HCT116 (cell line): ENCODE data around the gene SLC12A3. TPM values are rescaled to one million over a fixed set of nuclear protein-coding genes. Genes with fewer than 3 reads are reported as not detected.
A peak's percentile ranks its signal among the peaks of the same experiment; 100 is the strongest.

ENCODE experiments used
- ATAC-seq: fragments of 200-7000 bp; cut with Tn5 transposase; 2 replicates; pipeline ENCODE4 v1.9.1; 2020; ENCODE audit warnings: mild to moderate bottlenecking, moderate library complexity
- BruUV-seq: library from RNA; stranded (reverse); fragments of 400-500 nt; replicated peaks from 2 replicates; lab custom pipeline; 2021; lab: Mats Ljungman, UMichigan
- CTCF ChIA-PET: fragments of 300-600 bp; sonication (Branson Sonifier 250); formaldehyde crosslinking; loops from one replicate; lab custom pipeline; 2021; ENCODE audit warnings: antibody characterized with exemption; lab: Charles Lee
- POLR2A ChIA-PET: fragments of 300-600, 350-600 bp; sonication (Branson Sonifier 250); formaldehyde crosslinking; loops from one replicate; lab custom pipeline; 2021; ENCODE audit warnings: antibody characterized with exemption; lab: Charles Lee
- RAD21 ChIA-PET, 2 experiments: fragments of 300-600 bp; sonication (Branson Sonifier 250); formaldehyde crosslinking; loops; one replicate each; lab custom pipeline; 2023; ENCODE audit warnings: low total read pairs in 2 of 2; ENCODE audit not compliant: uncharacterized antibody in 2 of 2, unreplicated experiment in 2 of 2, low non-redundant PET in 1 of 2; lab: Charles Lee
- DNase-seq: peaks from one replicate; pipeline ENCODE4 v3.0.0-alpha.2; 2010; ENCODE audit warnings: low read depth, low spot score
- H2AFZ ChIP-seq: fragments of 200-600 bp; shearing (Covaris generic), sonication (generic); 2 replicates; pipeline ENCODE4 v1.6.1; 2017; ENCODE audit warnings: low read depth, mixed run types, mixed read lengths, antibody characterized with exemption, low read length; ENCODE audit not compliant: poor library complexity, severe bottlenecking
- H3K27ac ChIP-seq: 2 replicates; pipeline ENCODE4 v1.5.1; 2012; ENCODE audit warnings: low read depth, low read length
- H3K27me3 ChIP-seq: fragments of 200-600 bp; sonication (generic); 2 replicates; pipeline ENCODE4 v1.6.1; 2016; ENCODE audit warnings: mixed run types, low read length, mixed read lengths; ENCODE audit not compliant: insufficient read depth
- H3K36me3 ChIP-seq, 2 experiments: fragments of 200-500 bp in 1 of 2; fragments of 200-600 bp in 1 of 2; sonication (Bioruptor generic) in 1 of 2; sonication (generic) in 1 of 2; 2 replicates each; pipeline versions ENCODE4 v1.5.1 to v1.6.1; 2014 to 2016; ENCODE audit warnings: low read length in 2 of 2, inconsistent platforms in 1 of 2, mixed read lengths in 1 of 2, mixed run types in 1 of 2; ENCODE audit not compliant: insufficient read depth in 2 of 2, control insufficient read depth in 1 of 2
- H3K4me1 ChIP-seq, 2 experiments: fragments of 200-600 bp in 1 of 2; sonication (generic) in 1 of 2; 2 replicates each; pipeline versions ENCODE4 v1.5.1 to v1.6.1; 2012 to 2017; ENCODE audit warnings: low read length in 2 of 2, inconsistent platforms in 1 of 2, mild to moderate bottlenecking in 1 of 2, mixed read lengths in 1 of 2, mixed run types in 1 of 2, moderate library complexity in 1 of 2; ENCODE audit not compliant: insufficient read depth in 2 of 2, control insufficient read depth in 1 of 2
- H3K4me2 ChIP-seq: fragments of 200-600 bp; sonication (generic); 2 replicates; pipeline ENCODE4 v1.6.1; 2017; ENCODE audit warnings: mixed run types, low read length, mixed read lengths
- H3K4me3 ChIP-seq, 2 experiments: fragments of 200-600 bp in 1 of 2; sonication (generic) in 1 of 2; replicated peaks in 1 of 2; 2 replicates each; pipeline ENCODE4 v1.5.1; 2011 to 2016; ENCODE audit warnings: low read length in 2 of 2, control low read depth in 1 of 2, low read depth in 1 of 2, mild to moderate bottlenecking in 1 of 2, mixed read lengths in 1 of 2, mixed run types in 1 of 2
- H3K79me2 ChIP-seq: fragments of 200-600 bp; sonication (generic); 2 replicates; pipeline ENCODE4 v1.6.1; 2017; ENCODE audit warnings: mild to moderate bottlenecking, mixed run types, low read length, moderate library complexity, mixed read lengths; ENCODE audit not compliant: insufficient read depth
- H3K9ac ChIP-seq: fragments of 200-600 bp; sonication (generic); 2 replicates; pipeline ENCODE4 v1.6.1; 2016; ENCODE audit warnings: low read length, mixed read lengths
- H3K9me2 ChIP-seq: fragments of 200-600 bp; sonication (generic), shearing (Covaris generic); 2 replicates; pipeline ENCODE4 v1.6.1; 2017; ENCODE audit warnings: mixed run types, mild to moderate bottlenecking, moderate library complexity; ENCODE audit not compliant: insufficient read depth
- H3K9me3 ChIP-seq, 2 experiments: fragments of 200-500 bp in 1 of 2; fragments of 200-600 bp in 1 of 2; sonication (Bioruptor generic) in 1 of 2; sonication (generic) in 1 of 2; 2 replicates each; pipeline ENCODE4 v1.6.1; 2014 to 2017; ENCODE audit warnings: low read length in 2 of 2, mixed read lengths in 2 of 2, inconsistent platforms in 1 of 2, low read depth in 1 of 2, mild to moderate bottlenecking in 1 of 2, mixed run types in 1 of 2, moderate library complexity in 1 of 2; ENCODE audit not compliant: control insufficient read depth in 1 of 2, insufficient read depth in 1 of 2
- H4K20me1 ChIP-seq: fragments of 200-600 bp; sonication (generic), shearing (Covaris generic); 2 replicates; pipeline ENCODE4 v1.6.1; 2017; ENCODE audit warnings: mixed run types, mild to moderate bottlenecking, moderate library complexity; ENCODE audit not compliant: insufficient read depth
- ATF3 ChIP-seq: IDR thresholded peaks from 2 replicates; pipeline ENCODE4 v1.6.1; 2012
- CBX3 ChIP-seq: IDR thresholded peaks from 2 replicates; pipeline ENCODE4 v1.6.1; 2012; ENCODE audit warnings: low read depth
- EGR1 ChIP-seq: IDR thresholded peaks from 2 replicates; pipeline ENCODE4 v1.6.1; 2012; ENCODE audit warnings: low read depth
- ELF1 ChIP-seq: IDR thresholded peaks from 2 replicates; pipeline ENCODE4 v1.6.1; 2012; ENCODE audit warnings: low read depth, borderline replicate concordance
- EZH2phosphoT487 ChIP-seq: fragments of 200-600 bp; IDR thresholded peaks from 2 replicates; pipeline ENCODE4 v1.6.1; 2018; ENCODE audit warnings: antibody characterized with exemption, borderline replicate concordance
- JUND ChIP-seq: IDR thresholded peaks from 2 replicates; pipeline ENCODE4 v1.6.1; 2012
- POLR2A ChIP-seq: IDR thresholded peaks from 2 replicates; pipeline ENCODE4 v1.7.0; 2011; ENCODE audit warnings: borderline replicate concordance; ENCODE audit not compliant: insufficient read depth, insufficient read length; ENCODE audit errors: extremely low read depth
- POLR2AphosphoS5 ChIP-seq: IDR thresholded peaks from 2 replicates; pipeline ENCODE4 v1.6.1; 2011; ENCODE audit warnings: mild to moderate bottlenecking, low read depth, low read length, moderate library complexity
- REST ChIP-seq: IDR thresholded peaks from 2 replicates; pipeline ENCODE4 v1.6.1; 2012; ENCODE audit warnings: low read depth
- SIN3A ChIP-seq: IDR thresholded peaks from 2 replicates; pipeline ENCODE4 v1.6.1; 2012; ENCODE audit warnings: low read depth
- SRF ChIP-seq: IDR thresholded peaks from 2 replicates; pipeline ENCODE4 v1.6.1; 2012; ENCODE audit warnings: low read depth
- TCF7L2 ChIP-seq: IDR thresholded peaks from 2 replicates; pipeline ENCODE4 v1.7.0; 2011; ENCODE audit warnings: borderline replicate concordance, inconsistent platforms; ENCODE audit not compliant: insufficient read depth, insufficient read length; ENCODE audit errors: extremely low read depth
- YY1 ChIP-seq: IDR thresholded peaks from 2 replicates; pipeline ENCODE4 v1.6.1; 2011; ENCODE audit warnings: low read length, low read depth, moderate library complexity, mild to moderate bottlenecking; ENCODE audit not compliant: insufficient replicate concordance; ENCODE audit errors: extremely low read depth
- ZBTB33 ChIP-seq: IDR thresholded peaks from 2 replicates; pipeline ENCODE4 v1.6.1; 2011; ENCODE audit warnings: mild to moderate bottlenecking, low read length, moderate library complexity; ENCODE audit not compliant: insufficient replicate concordance; ENCODE audit errors: extremely low read depth
- ZFX ChIP-seq: fragments of 450-650 bp; IDR thresholded peaks from 2 replicates; pipeline ENCODE4 v1.6.1; 2017
- ZNF274 ChIP-seq: fragments of 200-500 bp; sonication (Bioruptor generic); IDR thresholded peaks from 2 replicates; pipeline ENCODE4 v1.6.1; 2014; ENCODE audit warnings: mild to moderate bottlenecking, low read depth, low read length, inconsistent platforms
- intact Hi-C: fragments of 100-400 bp; cut with micrococcal nuclease; formaldehyde crosslinking; loops from 2 replicates; pipeline ENCODE4 v1.10.0; 2022
- total RNA-seq: library from RNA; stranded (reverse); gene quantifications from one replicate; pipeline ENCODE4 v1.2.1, GENCODE V29; 2021; ENCODE audit not compliant: unreplicated experiment

Gene SLC12A3
- total RNA-seq, 1 experiment from 2014 or later, result not detected

GRCh38 chr16:56931892-56932720 is 67.1 kb downstream of the SLC12A3 start, which contains the start of gene HERPUD1 (continued):
- 0 out of 2 replicates have a peak, but pooled peaks have one; percentile 13 for TF ChIP-seq CBX3
- TF ChIP-seq, all 23 proteins: peak for 11

- ATAC-seq, result peak; percentile 43
- Histone ChIP-seq H4K20me1 (peaks cover 10% of the 10 kb centered on the region; the same call in 1 of the 2 replicates), H3K27ac (peak overlapping the region; percentile 61)
- TF ChIP-seq YY1 (no peak), ZNF274 (no peak), POLR2AphosphoS5 (peak; percentile 48), REST (no peak), EZH2phosphoT487 (no peak), ZBTB33 (no peak), SRF (no peak), EGR1 (no peak), SIN3A (peak; percentile 85), TCF7L2 (no peak), POLR2A (no peak), ELF1 (no peak), ZFX (no peak), ATF3 (no peak), JUND (no peak)
Measured at GRCh38 chr16:56932721-56933619, 68.0 kb downstream of the SLC12A3 start.

More at GRCh38 chr16:56932721-56933619, 68.0 kb downstream of the SLC12A3 start:
- peak overlapping the region; percentile 81 for H3K4me2 ChIP-seq
- no peaks in the 10 kb centered on the region for H3K9me3 ChIP-seq
- no peaks in the 10 kb centered on the region for H3K9me2 ChIP-seq
- no peak overlapping the region for H2AFZ ChIP-seq
- peak overlapping the region; percentile 97 to 98 for H3K4me3 ChIP-seq
- H3K9ac ChIP-seq, result peak overlapping the region; percentile 92
- intact Hi-C loops, result loop anchor here (10.0 kb wide), 1 partner anchor 358 kb away; no protein-coding TSS in a partner anchor
- H3K79me2 ChIP-seq, result peaks cover 50% of the 10 kb centered on the region
- ChIA-PET CTCF (no interaction called here), RAD21 (no interaction called here), POLR2A (interaction anchor here (1.5 to 3.6 kb wide), 4 partner anchors 9 to 39 kb away, joined by 3 to 25 read pairs (median 8); no protein-coding TSS in a partner anchor)
- H3K4me1 ChIP-seq, result peaks cover 7 to 20% of the 10 kb centered on the region in 2 experiments; a peak in 3 of 4 replicates
- H3K27me3 ChIP-seq, result no peaks in the 10 kb centered on the region
- peak; percentile 38 for DNase-seq
- peaks cover 26 to 33% of the 10 kb centered on the region in 2 experiments for H3K36me3 ChIP-seq
- BruUV-seq, result no TSS peak
